ENCODE data around the gene KAT6B.

DNA sequence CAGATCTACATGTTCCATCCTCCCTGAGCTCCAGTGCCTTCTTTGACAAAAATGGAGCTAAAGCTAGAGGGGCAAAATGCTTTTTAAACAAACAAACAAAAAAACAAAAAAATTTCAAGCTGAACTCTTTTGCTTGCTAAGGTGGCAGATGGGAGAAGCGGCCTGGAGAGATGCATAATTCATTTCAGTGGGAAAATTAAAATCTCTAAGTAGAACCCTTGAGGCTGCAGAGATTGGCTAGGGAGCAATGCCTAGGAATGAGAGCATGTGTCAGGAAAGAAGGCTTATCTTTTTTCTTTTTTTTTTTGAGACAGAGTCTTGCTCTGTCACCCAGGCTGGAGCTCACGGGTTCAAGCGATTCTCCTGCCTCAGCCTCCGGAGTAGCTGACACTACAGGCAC, 238.7 kb downstream of the KAT6B start:
- TF ChIP-seq SPI1 (IDR thresholded peaks at IDR 0.05; ENCODE audit: low read depth, low read length), result no peak
- no peak for TF ChIP-seq POLR2A (IDR thresholded peaks at IDR 0.05; ENCODE audit: low read depth, low read length)
- TF ChIP-seq POLR2AphosphoS5 (IDR thresholded peaks at IDR 0.05; ENCODE audit: low read depth, low read length), result no peak
- no peak for TF ChIP-seq TAF1 (IDR thresholded peaks at IDR 0.05; ENCODE audit: low read depth, low read length)
- no peak for TF ChIP-seq POU2F2 (IDR thresholded peaks at IDR 0.05; ENCODE audit: low read depth, low read length)
- TF ChIP-seq PAX5 (IDR thresholded peaks at IDR 0.05; ENCODE audit: insufficient read depth, low read length, severe bottlenecking), result no peak

All from GM12891 (cell line).